ENCODE results near the gene ALPK1. TPM values are rescaled to one million over a fixed set of nuclear protein-coding genes. Genes with fewer than 3 reads are reported as not detected.

ALPK1 gene
- total and polyA plus RNA-seq, 2 of the 8 experiments (the other 6 are each of a cell fraction or from before 2014, with no cell fraction given), result 0.08 to 0.43 TPM

- TF ChIP-seq ASH2L (IDR thresholded peaks at IDR 0.05; ENCODE audit: low read length) (no peak), EP300 (IDR thresholded peaks at IDR 0.05; ENCODE audit: borderline replicate concordance in 1 of 2, low read depth in 2 of 2, low read length in 2 of 2) (no peak), RAD21 (IDR thresholded peaks at IDR 0.05 in 1 of 2, conservative IDR thresholded peaks at IDR 0.05 in 1 of 2; ENCODE audit: low read depth in 2 of 2, low read length in 2 of 2) (no peak), GABPA (IDR thresholded peaks at IDR 0.05; ENCODE audit: borderline replicate concordance, insufficient read depth, low read length) (no peak), KDM5A (IDR thresholded peaks at IDR 0.05; ENCODE audit: low read length) (no peak), CHD2 (IDR thresholded peaks at IDR 0.05; ENCODE audit: low read length) (no peak), RFX5 (IDR thresholded peaks at IDR 0.05; ENCODE audit: borderline replicate concordance, low read depth, low read length) (no peak)
- Histone ChIP-seq H3K4me3 (ENCODE audit: extremely low read depth in 1 of 4, insufficient read depth in 2 of 4, low read depth in 3 of 4, low read length in 4 of 4) (no peak overlapping the region), H3K23ac (ENCODE audit: insufficient read length) (no peak overlapping the region), H3K4me2 (ENCODE audit: insufficient read depth in 1 of 2, low read depth in 2 of 2, low read length in 2 of 2) (no peak overlapping the region), H3K79me2 (ENCODE audit: control insufficient read depth in 1 of 2, insufficient read depth in 2 of 2, low read length in 2 of 2) (no peaks in the 10 kb centered on the region), H2BK20ac (ENCODE audit: low read length) (no peak overlapping the region), H3K14ac (ENCODE audit: insufficient read length) (no peak overlapping the region), H4K91ac (replicated peaks; ENCODE audit: insufficient read length, low read length) (no peak overlapping the region), H3K79me1 (ENCODE audit: low read depth, low read length) (no peaks in the 10 kb centered on the region), H2BK15ac (ENCODE audit: low read length) (no peak overlapping the region), H4K20me1 (replicated peaks in 1 of 2; ENCODE audit: control insufficient read depth in 1 of 2, insufficient read depth in 2 of 2, low read length in 2 of 2) (no peaks in the 10 kb centered on the region), H2AK5ac (ENCODE audit: low read depth, low read length) (no peak overlapping the region), H3K18ac (ENCODE audit: extremely low read depth, low read length) (no peak overlapping the region), H3K4me1 (replicated peaks in 1 of 4; ENCODE audit: control insufficient read depth in 3 of 4, insufficient read depth in 4 of 4, low read length in 3 of 4) (no peaks in the 10 kb centered on the region), H3K27me3 (replicated peaks in 1 of 4; ENCODE audit: control insufficient read depth in 3 of 4, extremely low read depth in 1 of 4, insufficient read depth in 3 of 4, low read length in 3 of 4) (no peaks in the 10 kb centered on the region), H3K23me2 (ENCODE audit: low read depth, low read length) (no peaks in the 10 kb centered on the region; the same call in 1 of the 2 replicates), H3K4ac (replicated peaks; ENCODE audit: insufficient read length, low read depth, low read length) (no peak overlapping the region), H4K8ac (ENCODE audit: extremely low read depth, insufficient read depth, low read length) (no peak overlapping the region), H3K9ac (replicated peaks in 1 of 4; ENCODE audit: extremely low read depth in 1 of 4, low read depth in 3 of 4, low read length in 3 of 4) (no peak overlapping the region), H3K27ac (ENCODE audit: low read depth, low read length) (no peak overlapping the region), H2AFZ (ENCODE audit: low read length) (no peak overlapping the region), H3K56ac (replicated peaks; ENCODE audit: insufficient read length, low read depth, low read length) (no peak overlapping the region), H2BK5ac (ENCODE audit: low read depth, low read length) (no peak overlapping the region), H3K9me3 (ENCODE audit: insufficient read depth in 2 of 2, low read depth in 1 of 2, low read length in 1 of 2) (no peaks in the 10 kb centered on the region), H2BK12ac (ENCODE audit: low read depth, low read length) (no peak overlapping the region), H3K36me3 (ENCODE audit: control insufficient read depth in 2 of 4, insufficient read depth in 4 of 4, low read length in 3 of 4) (no peaks in the 10 kb centered on the region), H2BK120ac (replicated peaks; ENCODE audit: low read depth, low read length) (no peak overlapping the region), H4K5ac (ENCODE audit: insufficient read length, low read depth, low read length) (no peak overlapping the region)
- CTCF ChIA-PET (ENCODE audit: partially characterized antibody), result no interaction called here
- POLR2A ChIA-PET (ENCODE audit: partially characterized antibody), result interaction anchor here (0.7 kb wide), 1 partner anchor 110 kb away, joined by 3 read pairs; no protein-coding TSS in a partner anchor
- FAIRE-seq, result no peak
- no peak for DNase-seq (ENCODE audit: low read depth in 1 of 2, low spot score in 2 of 2)
These were observed 175.1 kb downstream of the ALPK1 start for GRCh38 chr4:112472318-112472717.
